Neural cell (in vitro differentiated cells): ENCODE measurements around the gene TTLL1. TPM values are rescaled to one million over a fixed set of nuclear protein-coding genes. Genes with fewer than 3 reads are reported as not detected.

ENCODE experiments used
- H2AFZ ChIP-seq: fragments of 200-600, 300-800 bp; sonication (generic), shearing (Covaris generic); 2 replicates; pipeline ENCODE4 v1.6.0; 2014; ENCODE audit warnings: low read depth, mild to moderate bottlenecking, antibody characterized with exemption, low read length, moderate library complexity
- H3F3A ChIP-seq: fragments of 200-600 bp; shearing (Covaris generic); 2 replicates; pipeline ENCODE4 v1.6.1; 2016; ENCODE audit warnings: mild to moderate bottlenecking, moderate library complexity, mixed read lengths, antibody characterized with exemption, low read length; ENCODE audit not compliant: insufficient read depth, poor library complexity, severe bottlenecking
- H3K27ac ChIP-seq: fragments of 200-600, 300-800 bp; sonication (generic), shearing (Covaris generic); 2 replicates; pipeline ENCODE4 v1.5.1; 2014; ENCODE audit warnings: mild to moderate bottlenecking, low read length, moderate library complexity
- H3K27me3 ChIP-seq: fragments of 300-800, 200-600 bp; sonication (generic), shearing (Covaris generic); 2 replicates; pipeline ENCODE4 v1.6.0; 2014; ENCODE audit warnings: mild to moderate bottlenecking, low read depth, low read length, moderate library complexity; ENCODE audit not compliant: insufficient read depth
- H3K36me3 ChIP-seq: fragments of 300-800, 200-600 bp; sonication (generic), shearing (Covaris generic); 2 replicates; pipeline ENCODE4 v1.5.1; 2014; ENCODE audit warnings: mild to moderate bottlenecking, antibody characterized with exemption, low read length, moderate library complexity; ENCODE audit not compliant: insufficient read depth
- H3K4me2 ChIP-seq: fragments of 300-800, 200-600 bp; sonication (generic), shearing (Covaris generic); 2 replicates; pipeline ENCODE4 v1.6.0; 2014; ENCODE audit warnings: mild to moderate bottlenecking, low read length
- H3K4me3 ChIP-seq: fragments of 300-800, 200-600 bp; sonication (generic), shearing (Covaris generic); 2 replicates; pipeline ENCODE4 v1.5.1; 2014; ENCODE audit warnings: mild to moderate bottlenecking, low read length, moderate library complexity
- H3K79me2 ChIP-seq: fragments of 200-600 bp; shearing (Covaris generic); replicated peaks from 2 replicates; pipeline ENCODE4 v1.6.0; 2014; ENCODE audit warnings: mild to moderate bottlenecking, low read length, moderate library complexity; ENCODE audit not compliant: insufficient read depth
- H3K9ac ChIP-seq: fragments of 300-800, 200-600 bp; sonication (generic), shearing (Covaris generic); 2 replicates; pipeline ENCODE4 v1.6.1; 2016; ENCODE audit warnings: mild to moderate bottlenecking, low read length, mixed read lengths
- H3K9me2 ChIP-seq: fragments of 200-600 bp; shearing (Covaris generic); 2 replicates; pipeline ENCODE4 v1.6.1; 2016; ENCODE audit warnings: mild to moderate bottlenecking, low read length, mixed read lengths; ENCODE audit not compliant: insufficient read depth
- H3K9me3 ChIP-seq: fragments of 200-600, 300-800 bp; sonication (generic), shearing (Covaris generic); 2 replicates; pipeline ENCODE4 v1.6.1; 2016; ENCODE audit warnings: mild to moderate bottlenecking, mixed run types, low read length, moderate library complexity, mixed read lengths
- H4K20me1 ChIP-seq: fragments of 200-600 bp; shearing (Covaris generic); 2 replicates; pipeline ENCODE4 v1.6.1; 2016; ENCODE audit warnings: mild to moderate bottlenecking, mixed run types; ENCODE audit not compliant: insufficient read depth
- CTCF ChIP-seq: fragments of 450-650 bp; IDR thresholded peaks from 2 replicates; pipeline ENCODE4 v1.5.1; 2014; ENCODE audit warnings: antibody characterized with exemption, mild to moderate bottlenecking, moderate library complexity; ENCODE audit not compliant: poor library complexity, severe bottlenecking
- EP300 ChIP-seq: fragments of 450-650 bp; conservative IDR thresholded peaks from 2 replicates; pipeline ENCODE4 v1.6.1; 2014; ENCODE audit warnings: antibody characterized with exemption, mild to moderate bottlenecking, moderate library complexity; ENCODE audit not compliant: poor library complexity, severe bottlenecking
- EZH2 ChIP-seq: fragments of 200-600, 300-800 bp; shearing (Covaris generic), sonication (generic); IDR thresholded peaks from 2 replicates; pipeline ENCODE4 v1.6.1; 2014; ENCODE audit warnings: antibody characterized with exemption, low read length, borderline replicate concordance, mild to moderate bottlenecking; ENCODE audit not compliant: insufficient read depth, poor library complexity, severe bottlenecking
- MXI1 ChIP-seq: fragments of 450-650 bp; conservative IDR thresholded peaks from 2 replicates; pipeline ENCODE4 v1.6.1; 2014; ENCODE audit warnings: antibody characterized with exemption, mild to moderate bottlenecking; ENCODE audit not compliant: poor library complexity, severe bottlenecking
- POLR2AphosphoS5 ChIP-seq: IDR thresholded peaks from 2 replicates; pipeline ENCODE4 v1.6.1; 2012
- RAD21 ChIP-seq: fragments of 450-650 bp; conservative IDR thresholded peaks from 2 replicates; pipeline ENCODE4 v1.6.1; 2014; ENCODE audit warnings: antibody characterized with exemption, mild to moderate bottlenecking, moderate library complexity
- SMC3 ChIP-seq: fragments of 450-650 bp; conservative IDR thresholded peaks from 2 replicates; pipeline ENCODE4 v1.6.1; 2014; ENCODE audit warnings: antibody characterized with exemption, mild to moderate bottlenecking, moderate library complexity; ENCODE audit not compliant: poor library complexity
- TAF1 ChIP-seq: IDR thresholded peaks from 2 replicates; pipeline ENCODE4 v1.6.1; 2012; ENCODE audit warnings: low read depth
- polyA plus RNA-seq: library from polyadenylated mRNA; depleted of rRNA; stranded (reverse); fragments of >200 nt; gene quantifications from 2 replicates; pipeline ENCODE4 v1.2.3, GENCODE V29; 2014
- TF ChIP-seq, protein P1 (sequence below): IDR thresholded peaks from 2 replicates; pipeline ENCODE4 v1.6.1; 2012; ENCODE audit warnings: borderline replicate concordance

The TTLL1 gene
- polyA plus RNA-seq, 1 donor from 2014 or later = 36.3 TPM

GRCh38 chr22:43014869-43015676, 74.1 kb downstream of the TTLL1 start, which contains the start of gene PACSIN2:
Gene PACSIN2, minus strand, starts transcription at chr22:43015149. Its CDS starts 103,069 bp downstream, at chr22:42912080.
- peak within 1 kb of the TSS; percentile 72 for H3K9ac ChIP-seq
- H3K79me2 ChIP-seq = peaks cover 20% of the 10 kb centered on the region
- H3K9me3 ChIP-seq = no peaks in the 10 kb centered on the region
- no peaks in the 10 kb centered on the region for H3F3A ChIP-seq
- no peaks in the 10 kb centered on the region for H3K36me3 ChIP-seq
- peak within 1 kb of the TSS; percentile 87 for H3K4me3 ChIP-seq
- H3K4me2 ChIP-seq = peak within 1 kb of the TSS; percentile 70
- no peaks in the 10 kb centered on the region for H3K9me2 ChIP-seq
- H2AFZ ChIP-seq = peak within 1 kb of the TSS; percentile 40
- H3K27ac ChIP-seq = peak within 1 kb of the TSS; percentile 24
- H4K20me1 ChIP-seq = no peaks in the 10 kb centered on the region
- H3K27me3 ChIP-seq = no peaks in the 10 kb centered on the region
- TF ChIP-seq POLR2AphosphoS5 = peak; percentile 82
- peak; percentile 20 for TF ChIP-seq MXI1
- TF ChIP-seq EP300 = no peak
- no peak for TF ChIP-seq SMC3
- peak; percentile 34 for TF ChIP-seq RAD21
- peak; percentile 63 for TF ChIP-seq TAF1

DNA sequence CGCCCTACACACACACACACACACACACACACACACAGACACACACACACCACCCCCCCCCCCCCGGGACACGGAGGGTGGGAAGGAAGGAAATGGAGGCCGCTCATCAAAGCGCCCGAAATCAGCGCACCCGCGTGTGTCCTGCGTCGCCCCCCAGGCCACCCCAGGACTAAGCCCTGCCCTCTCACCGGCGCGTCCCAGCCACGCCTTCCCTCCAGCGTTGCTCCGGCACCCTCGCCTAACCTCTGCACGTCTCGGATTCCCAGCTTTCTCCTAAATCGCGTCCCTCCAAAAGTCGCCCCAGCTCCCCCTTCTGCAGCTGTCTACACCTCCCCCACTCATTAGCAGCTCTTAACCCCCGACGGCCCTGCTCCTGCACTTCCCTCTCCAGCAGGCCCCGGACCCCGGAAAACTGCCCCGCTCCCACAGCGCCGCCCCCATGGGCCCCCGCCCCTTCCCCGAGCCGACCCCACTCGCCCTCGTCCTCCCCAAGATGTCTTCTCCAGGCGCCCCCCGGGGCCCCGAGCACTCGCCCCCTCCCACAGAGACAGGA, 74.8 kb downstream of the TTLL1 start:
- Histone ChIP-seq H3K27ac (peak overlapping the region; percentile 24), H3K27me3 (no peaks in the 10 kb centered on the region), H3K9ac (peak overlapping the region; percentile 72), H3F3A (no peaks in the 10 kb centered on the region), H4K20me1 (no peaks in the 10 kb centered on the region), H3K4me2 (peak overlapping the region; percentile 48), H2AFZ (peak overlapping the region; percentile 40), H3K79me2 (peaks cover 26% of the 10 kb centered on the region), H3K9me2 (no peaks in the 10 kb centered on the region), H3K36me3 (no peaks in the 10 kb centered on the region), H3K9me3 (no peaks in the 10 kb centered on the region), H3K4me3 (peak overlapping the region; percentile 87)
- no peak for TF ChIP-seq POLR2AphosphoS5
- TF ChIP-seq, protein P1, sequence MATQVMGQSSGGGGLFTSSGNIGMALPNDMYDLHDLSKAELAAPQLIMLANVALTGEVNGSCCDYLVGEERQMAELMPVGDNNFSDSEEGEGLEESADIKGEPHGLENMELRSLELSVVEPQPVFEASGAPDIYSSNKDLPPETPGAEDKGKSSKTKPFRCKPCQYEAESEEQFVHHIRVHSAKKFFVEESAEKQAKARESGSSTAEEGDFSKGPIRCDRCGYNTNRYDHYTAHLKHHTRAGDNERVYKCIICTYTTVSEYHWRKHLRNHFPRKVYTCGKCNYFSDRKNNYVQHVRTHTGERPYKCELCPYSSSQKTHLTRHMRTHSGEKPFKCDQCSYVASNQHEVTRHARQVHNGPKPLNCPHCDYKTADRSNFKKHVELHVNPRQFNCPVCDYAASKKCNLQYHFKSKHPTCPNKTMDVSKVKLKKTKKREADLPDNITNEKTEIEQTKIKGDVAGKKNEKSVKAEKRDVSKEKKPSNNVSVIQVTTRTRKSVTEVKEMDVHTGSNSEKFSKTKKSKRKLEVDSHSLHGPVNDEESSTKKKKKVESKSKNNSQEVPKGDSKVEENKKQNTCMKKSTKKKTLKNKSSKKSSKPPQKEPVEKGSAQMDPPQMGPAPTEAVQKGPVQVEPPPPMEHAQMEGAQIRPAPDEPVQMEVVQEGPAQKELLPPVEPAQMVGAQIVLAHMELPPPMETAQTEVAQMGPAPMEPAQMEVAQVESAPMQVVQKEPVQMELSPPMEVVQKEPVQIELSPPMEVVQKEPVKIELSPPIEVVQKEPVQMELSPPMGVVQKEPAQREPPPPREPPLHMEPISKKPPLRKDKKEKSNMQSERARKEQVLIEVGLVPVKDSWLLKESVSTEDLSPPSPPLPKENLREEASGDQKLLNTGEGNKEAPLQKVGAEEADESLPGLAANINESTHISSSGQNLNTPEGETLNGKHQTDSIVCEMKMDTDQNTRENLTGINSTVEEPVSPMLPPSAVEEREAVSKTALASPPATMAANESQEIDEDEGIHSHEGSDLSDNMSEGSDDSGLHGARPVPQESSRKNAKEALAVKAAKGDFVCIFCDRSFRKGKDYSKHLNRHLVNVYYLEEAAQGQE = no peak
- no peak for TF ChIP-seq CTCF
- no peak for TF ChIP-seq TAF1
- TF ChIP-seq EZH2 = no peak
- no peak for TF ChIP-seq SMC3
- TF ChIP-seq MXI1 = no peak
- TF ChIP-seq RAD21 = no peak
- TF ChIP-seq EP300 = no peak
